T-helper 2 cell (primary cell): Measurements from ENCODE around the gene PTPN11.
"Not testable (repeated sequence)": the region's sequence is repeated elsewhere in the genome, so short reads cannot be mapped to it uniquely, and the experiment has no call there.

Experiments used
- DNase-seq, 5 experiments: peaks; one replicate each; pipeline versions ENCODE4 v3.0.0 to v3.0.0-alpha.2; 2012 to 2022

PTPN11 gene

DNA sequence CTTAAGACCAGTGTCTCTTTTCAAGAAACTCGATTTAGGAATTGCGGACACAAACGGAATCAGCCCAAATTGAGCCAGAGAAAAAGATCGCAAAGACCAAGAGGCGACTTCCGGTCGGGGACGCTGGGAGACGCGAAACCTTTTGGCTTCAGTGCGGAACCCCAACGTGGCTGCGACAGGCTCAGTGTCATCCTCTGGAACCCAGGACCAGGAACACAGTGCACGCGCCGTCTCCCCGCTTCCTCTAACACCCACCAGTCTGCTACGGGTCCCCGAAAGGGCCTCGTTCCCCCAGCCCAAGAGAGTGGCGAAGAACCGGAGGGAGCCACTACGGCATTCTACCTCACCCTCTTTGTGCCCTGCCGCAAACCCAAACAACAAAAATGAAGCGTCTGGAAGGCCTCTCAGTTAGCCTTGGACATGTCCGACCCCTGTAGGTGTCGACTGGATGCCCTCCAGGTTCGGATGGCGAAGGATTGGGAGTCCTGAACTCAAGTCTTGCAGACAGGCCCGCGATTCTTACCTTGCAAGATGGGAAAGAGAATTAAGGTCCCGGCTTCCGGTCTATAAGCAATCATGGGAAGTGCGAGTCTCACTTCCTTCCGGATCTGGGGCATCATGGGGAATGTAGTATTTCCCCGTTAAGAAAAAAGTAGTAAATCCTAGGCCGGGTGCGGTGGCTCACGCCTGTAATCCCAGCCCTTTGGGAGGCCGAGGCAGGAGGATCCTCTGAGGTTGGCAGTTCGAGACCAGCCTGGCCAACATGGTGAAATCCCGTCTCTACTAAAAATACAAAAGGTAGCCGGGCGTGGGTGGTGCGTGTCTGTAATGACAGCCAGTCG, 9.5 kb upstream of the PTPN11 start, which contains the start of gene RPL6:
RPL6 (minus strand) TSS at position 542 of the 842 bp plus-strand sequence. CDS start 949 bp downstream, outside the sequence.
- DNase-seq, result peak; percentile 13 to 96 (median 62)

DNA sequence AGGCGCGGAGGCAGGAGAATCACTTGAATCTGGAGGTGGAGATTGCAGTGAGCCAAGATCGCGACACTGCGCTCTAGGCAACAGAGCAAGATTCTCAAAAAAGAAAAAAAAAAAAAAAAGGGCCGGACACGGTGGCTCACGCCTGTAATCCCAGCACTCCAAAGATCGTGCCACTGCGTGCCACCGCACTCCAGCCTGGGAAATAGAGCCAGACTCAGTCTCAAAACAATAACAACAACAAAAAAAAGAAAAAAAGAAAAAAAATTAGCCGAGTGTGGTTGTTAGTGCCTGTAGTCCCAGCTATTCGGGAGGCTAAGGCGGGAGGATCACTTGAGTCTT, 8.9 kb upstream of the PTPN11 start:
- DNase-seq, result no peak

DNA sequence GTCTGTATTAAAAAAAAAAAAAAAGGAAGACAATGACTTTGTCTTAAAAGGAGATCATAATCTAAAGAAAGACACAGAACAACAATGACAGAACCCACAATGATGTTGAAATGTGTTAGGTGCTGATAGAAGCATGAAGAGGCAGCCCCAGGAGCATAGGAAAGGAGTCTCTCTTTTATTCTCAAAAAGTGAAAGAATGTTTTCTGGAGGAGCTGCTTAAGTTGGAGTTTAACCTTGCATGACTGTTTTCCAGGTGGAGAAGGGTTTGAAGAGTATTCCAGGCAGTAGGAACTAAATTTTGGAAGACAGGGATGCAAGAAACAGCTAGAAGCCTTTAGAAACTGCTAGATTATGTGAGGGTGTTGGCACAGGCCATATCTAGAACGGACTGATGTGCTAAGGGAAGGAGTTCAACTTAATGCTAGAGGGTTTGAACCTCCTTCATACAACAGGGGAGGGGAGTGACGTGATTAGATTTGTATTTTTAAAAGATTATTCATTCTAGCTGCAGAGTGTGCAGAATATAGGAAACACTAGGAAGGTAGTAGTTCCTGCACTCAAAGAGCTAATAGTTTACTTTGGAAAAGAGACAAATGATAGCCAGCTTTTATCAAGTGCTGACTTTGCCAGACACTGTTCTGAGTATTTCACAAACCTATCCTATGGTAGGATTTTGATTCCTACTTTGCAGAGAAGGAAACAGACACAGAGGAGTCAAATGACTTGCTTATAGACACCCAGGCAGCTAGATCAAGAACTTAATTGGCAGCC, 4.7 kb upstream of the PTPN11 start:
- peak in 1 of 5 experiments; percentile 31 for DNase-seq

DNA sequence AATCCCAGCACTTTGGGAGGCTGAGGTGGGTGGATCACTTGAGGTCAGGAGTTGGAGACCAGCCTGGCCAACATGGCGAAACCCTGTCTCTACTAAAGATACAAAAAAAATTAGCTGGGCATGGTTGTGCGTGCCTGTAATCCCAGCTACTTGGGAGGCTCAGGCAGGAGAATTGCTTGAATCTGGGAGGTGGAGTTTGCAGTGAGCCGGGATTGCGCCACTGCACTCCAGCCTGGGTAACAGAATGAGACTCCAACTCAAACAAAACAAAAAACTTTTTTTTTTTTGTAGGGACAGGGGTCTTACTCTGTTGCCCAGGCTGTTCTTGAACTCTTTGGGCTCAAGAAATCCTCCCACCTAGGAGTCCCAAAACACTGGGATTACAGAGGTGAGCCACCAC, 3.3 kb upstream of the PTPN11 start:
- DNase-seq, result not testable (repeated sequence)

DNA sequence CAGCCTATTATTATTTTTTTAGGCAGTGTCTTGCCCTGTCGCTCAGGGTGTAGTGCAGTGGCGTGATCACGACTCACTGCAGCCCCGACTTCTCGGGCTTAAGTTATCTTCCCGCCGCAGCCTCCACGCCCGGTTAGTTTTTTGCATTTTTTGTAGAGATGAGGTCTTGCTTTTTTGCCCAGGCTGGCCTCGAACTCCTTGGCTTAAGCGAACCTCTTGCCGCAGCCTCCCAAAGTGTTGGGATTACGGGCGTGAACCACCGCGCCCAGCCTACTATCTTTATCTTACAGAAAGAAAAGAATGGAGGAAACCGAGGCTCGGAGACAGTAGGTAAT, 507 bp upstream of the PTPN11 start:
- DNase-seq, result no peak

DNA sequence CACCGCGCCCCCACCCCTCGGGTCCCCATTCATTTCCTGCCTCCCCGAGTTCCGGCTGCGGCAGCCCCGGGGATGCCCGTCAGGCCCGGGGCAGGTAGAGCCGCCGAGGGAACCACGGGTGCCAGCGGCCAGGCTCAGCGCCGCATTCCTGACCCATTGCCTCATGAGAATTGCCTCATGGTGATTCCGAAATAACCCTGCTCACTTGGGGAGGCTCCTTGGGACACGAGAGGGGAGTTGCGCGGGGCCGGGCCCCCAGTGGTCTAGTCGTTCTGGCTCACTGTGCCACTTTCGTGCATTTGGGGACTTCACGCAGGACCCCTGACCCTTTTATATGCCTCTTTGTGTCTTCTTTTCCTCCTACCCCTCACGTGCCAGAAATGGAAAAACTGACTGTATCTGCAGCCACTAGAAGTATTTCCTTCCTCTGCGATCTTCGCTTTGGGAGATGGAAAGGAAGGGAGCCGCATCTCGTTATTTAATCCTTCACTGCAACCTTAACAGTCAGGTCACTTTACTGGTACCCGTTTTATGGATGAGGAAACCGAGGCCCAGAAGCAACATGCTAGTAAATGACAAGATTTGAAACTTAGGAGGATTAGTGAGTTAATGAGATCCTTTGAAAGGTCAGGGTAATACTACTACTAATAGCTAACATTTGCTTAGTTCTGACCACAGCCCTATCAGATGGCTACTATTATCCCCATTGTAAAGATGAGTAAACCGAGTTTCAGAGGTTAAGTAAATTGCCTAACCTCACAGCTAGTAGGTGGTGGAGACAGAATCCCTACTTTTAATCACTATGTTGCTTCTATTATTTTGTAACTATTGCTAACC, 768 bp downstream of the PTPN11 start:
- DNase-seq, result peak in 1 of 5 experiments; percentile 26

DNA sequence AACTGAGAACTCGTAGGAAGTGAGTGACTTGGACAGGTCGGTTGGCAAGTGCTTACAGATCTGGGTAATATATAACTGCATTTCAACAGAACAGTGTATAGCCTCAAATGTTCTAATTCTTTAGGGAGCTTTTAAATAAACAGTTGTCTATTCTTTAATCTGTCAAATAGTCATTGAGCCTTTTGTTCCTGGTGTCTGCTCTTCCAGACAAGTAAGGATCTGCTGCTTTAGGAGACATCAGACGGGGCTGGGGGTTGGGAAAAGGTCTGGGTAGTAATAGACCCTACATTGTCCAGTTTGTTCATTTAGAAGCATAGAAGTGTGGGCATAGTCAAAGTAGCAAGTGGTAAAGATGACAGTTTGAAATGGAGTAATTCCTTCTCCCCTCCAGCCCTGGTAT, 2.0 kb downstream of the PTPN11 start:
- DNase-seq, result no peak

DNA sequence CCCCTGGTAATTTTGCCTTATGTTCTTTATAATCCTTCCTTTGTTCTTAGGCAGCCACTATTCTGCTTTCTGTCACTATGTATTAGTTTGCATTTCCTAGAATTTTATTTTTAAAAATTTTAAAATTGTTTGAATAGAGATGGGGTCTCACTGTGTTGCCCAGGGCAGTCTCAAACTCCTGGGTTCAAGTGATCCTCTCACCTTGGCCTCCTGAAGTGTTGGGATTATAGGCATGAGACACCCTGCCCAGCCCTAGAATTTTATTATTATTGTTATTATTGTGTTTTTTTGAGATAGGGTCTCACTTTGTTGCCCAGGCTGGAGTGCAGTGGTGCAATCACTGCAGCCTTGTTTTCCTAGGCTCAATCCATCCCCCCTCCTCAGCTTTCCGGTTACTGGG, 2.6 kb downstream of the PTPN11 start:
- no peak for DNase-seq

DNA sequence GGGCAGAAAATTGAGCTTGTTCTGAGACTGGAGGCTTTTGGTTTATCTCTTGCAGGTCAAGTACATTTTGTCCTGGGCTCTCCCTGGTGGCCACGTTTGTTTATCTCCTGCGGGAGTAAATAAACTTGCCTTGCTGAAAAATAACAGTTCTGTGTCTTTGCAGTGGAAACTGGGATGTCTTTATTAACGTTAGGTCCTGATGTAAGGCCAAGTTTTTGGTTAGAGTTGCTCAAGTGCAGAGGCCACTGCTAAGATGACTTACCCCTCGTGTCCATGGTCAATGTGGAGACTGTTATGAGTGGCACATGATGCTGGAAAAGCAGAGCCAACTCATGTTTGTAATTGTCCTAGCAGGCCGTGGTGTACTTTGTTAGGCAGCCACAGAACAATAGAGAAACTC, 3.8 kb downstream of the PTPN11 start:
- DNase-seq, result no peak

DNA sequence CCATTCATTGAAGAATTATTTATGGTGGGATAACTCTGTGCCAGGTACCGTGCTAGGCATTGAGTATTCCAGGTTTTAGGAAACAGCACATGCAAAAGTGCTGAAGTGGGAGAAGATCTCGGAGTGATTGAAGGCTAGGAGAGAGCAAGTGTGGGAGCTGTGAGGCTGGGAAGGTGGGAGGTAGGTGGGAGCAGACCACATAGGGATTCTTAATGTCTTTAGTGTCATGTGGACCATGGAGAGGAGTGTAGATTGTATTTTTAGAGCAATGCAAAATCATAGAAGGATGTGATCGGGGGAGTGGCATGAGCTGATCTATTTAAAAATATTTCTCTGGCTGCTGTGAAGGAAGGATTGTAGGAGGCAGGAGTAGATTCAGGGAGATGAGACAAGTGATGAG, 5.4 kb downstream of the PTPN11 start:
- no peak for DNase-seq

DNA sequence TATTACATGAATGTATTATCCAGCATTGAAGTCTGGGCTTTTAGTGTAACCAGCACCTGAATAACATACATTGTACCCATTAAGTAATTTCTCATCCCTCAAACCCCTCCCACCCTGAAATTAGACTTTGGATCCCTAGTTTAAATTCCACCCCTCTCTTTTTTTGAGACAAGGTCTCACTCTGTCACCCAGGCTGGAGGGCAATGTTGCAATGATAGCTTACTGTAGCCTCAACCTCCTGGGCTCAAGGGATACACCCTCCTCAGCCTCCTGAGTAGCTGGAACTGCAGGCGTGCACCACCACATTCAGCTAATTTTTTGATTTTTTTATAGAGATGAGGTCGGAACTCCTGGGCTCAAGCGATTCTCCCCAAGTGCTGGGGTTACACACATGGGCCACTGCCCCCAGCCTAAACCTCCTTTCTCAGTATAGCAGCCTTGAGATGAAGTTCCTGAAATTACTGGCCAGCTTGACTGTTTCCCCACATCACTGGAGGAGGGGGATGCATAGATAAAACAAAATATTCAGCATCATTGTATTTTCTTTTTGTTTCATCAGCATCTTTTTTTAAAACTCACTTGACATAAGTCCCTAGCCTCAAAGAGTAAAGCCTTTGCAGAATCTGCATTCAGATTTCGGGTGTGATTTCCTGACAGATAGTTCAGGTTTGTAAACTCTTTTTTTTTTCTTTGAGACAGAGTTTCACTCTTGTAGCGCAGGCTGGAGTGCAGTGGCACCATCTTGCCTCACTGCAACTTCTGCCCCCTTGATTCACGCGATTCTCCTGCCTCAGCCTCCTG, 7.0 kb downstream of the PTPN11 start:
- peak in 1 of 5 experiments; percentile 52 for DNase-seq

DNA sequence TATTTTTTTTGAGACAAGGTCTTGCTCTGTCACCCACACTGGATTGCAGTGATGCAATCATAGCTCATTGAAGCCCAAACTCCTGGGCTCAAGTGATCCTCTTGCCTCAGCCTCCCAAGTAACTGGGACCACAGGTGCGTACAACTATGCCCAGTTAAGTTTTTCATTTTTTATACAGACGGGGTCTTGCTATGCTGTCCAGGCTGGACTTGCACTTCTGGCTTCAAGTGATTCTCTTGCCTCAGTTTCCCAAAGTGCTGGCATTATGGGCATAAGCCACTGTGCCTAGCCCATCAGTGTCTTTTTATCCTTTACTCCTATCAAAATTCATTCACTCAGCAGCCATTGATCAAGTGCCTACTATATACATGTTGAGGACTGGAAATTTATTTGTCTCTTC, 9.0 kb downstream of the PTPN11 start:
- DNase-seq, result no peak

DNA sequence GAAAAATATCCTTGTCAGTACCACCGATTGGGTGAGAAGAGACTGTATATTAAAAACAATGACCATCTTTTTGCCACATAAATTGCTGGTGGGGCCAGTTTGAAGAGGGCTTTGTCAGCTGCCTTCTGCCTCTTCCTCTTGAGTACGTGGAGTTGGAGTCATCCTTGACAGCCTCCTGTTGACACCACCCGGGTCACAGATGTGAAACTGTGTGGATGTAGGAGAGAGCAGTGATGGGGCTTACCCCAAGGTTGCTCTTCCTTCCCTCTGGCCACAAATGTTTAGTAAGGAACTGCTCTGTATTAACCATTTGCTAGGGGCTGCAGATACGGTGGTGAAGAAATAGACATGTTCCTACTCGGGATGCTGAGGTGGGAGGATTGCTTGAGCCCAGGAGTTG, 12.2 kb downstream of the PTPN11 start:
- DNase-seq, result peak in 1 of 5 experiments; percentile 28

DNA sequence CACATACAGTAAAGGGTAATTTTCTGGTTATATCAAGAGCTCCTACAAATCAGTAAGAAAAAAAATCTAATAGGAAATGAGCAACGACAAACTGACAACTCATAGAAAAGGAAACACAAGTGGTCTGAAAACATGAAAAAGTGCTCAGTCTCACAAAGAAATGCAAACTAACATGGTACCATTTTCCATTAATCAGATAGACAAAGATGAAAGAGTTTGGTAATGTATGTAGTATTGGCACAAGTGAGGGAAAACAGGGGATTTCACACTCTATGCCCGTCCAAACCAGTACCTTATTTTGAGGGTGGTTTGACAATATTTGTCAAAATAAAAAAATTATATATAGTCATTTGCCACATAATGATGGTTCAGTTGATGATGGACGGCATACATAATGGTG, 13.2 kb downstream of the PTPN11 start:
- DNase-seq, result no peak

DNA sequence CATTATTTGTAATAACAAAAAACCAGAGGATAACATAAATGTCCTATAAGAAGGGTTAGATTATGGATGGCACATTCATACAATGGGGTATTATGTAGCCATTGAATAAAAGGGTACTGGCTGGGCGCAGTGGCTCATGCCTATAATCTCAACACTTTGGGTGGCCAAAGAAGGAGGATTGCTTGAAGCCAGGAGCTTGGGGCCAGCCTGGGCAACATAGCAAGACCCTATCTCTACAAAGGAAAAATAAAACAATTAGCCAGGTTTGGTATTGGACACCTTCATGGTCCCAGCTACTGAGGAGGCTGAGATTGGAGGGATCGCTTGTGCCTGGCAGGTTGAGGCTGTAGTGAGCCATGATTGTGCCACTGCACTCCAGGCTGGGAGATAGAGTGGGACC, 14.8 kb downstream of the PTPN11 start:
- DNase-seq, result no peak

DNA sequence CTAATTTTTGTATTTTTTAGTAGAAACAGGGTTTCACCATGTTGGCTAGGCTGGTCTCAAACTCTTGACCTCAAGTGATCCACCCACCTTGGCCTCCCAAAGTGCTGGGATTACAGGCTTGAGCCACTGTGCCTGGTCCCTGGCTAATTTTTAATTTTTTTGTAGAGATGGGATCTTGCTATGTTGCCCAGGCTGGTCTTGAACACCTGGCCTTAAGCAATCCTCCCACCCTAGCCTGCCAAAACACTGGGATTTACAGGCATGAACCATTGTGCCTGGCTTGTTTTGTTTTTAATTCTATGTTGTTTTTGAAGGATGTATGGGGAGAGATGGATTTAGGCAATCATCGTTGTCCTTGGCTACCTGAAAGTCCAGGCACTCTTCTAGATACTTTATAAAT, 19.9 kb downstream of the PTPN11 start:
- DNase-seq, result not testable (repeated sequence)

DNA sequence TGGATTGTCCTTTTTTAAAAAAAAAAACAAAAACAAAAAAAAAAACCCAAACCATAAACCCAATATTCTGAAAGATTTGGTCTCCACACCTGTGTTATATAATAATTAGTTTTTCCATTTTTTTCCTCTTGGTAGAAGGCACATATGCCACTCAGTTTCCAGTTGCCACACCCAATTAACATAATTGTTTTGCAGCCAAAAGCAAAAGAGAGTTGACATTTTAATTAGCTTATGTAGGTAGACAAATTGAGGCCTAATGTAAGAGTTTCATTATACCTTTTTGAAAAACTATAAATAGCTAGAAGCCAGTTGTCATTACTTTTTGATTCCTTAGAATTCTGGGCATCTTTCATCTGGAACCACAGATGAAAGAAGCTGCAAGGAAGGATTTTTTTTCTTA, 21.0 kb downstream of the PTPN11 start:
- DNase-seq, result no peak

DNA sequence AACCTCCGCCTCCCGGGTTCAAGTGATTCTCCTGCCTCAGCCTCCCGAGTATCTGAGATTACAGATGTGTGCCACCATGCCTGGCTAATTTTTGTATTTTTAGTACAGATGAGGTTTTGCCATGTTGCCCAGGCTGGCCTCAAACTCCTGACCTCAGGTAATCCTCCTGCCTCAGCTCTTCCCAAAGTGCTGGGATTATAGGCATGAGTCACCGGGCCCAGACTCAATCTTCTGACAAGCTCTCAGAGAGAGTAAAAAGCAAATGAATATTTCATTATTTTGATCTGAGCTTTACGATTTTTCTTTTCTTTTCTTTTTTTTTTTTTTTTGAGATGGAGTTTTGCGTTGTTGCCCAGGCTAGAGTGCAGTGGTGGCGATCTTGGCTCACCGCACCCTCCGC, 21.9 kb downstream of the PTPN11 start:
- DNase-seq, result not testable (repeated sequence)

DNA sequence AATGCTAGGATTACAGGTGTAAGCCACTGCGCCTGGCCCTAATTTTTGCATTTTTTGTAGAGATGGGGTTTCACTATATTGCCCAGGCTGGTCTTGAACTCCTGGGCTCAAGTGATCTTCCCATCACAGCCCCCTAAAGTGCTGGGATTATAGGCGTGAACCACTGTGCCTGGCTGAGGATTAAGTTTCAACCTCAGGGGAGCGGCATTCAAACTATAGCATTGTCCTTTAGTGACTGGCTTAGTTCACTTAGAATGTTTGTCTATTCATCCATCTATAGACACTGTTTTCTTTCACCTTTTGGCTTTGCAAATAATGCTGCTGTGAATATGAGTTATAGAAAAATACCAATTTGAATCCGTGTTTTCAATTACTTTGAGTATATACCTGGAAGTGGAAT, 25.2 kb downstream of the PTPN11 start:
- no peak for DNase-seq

DNA sequence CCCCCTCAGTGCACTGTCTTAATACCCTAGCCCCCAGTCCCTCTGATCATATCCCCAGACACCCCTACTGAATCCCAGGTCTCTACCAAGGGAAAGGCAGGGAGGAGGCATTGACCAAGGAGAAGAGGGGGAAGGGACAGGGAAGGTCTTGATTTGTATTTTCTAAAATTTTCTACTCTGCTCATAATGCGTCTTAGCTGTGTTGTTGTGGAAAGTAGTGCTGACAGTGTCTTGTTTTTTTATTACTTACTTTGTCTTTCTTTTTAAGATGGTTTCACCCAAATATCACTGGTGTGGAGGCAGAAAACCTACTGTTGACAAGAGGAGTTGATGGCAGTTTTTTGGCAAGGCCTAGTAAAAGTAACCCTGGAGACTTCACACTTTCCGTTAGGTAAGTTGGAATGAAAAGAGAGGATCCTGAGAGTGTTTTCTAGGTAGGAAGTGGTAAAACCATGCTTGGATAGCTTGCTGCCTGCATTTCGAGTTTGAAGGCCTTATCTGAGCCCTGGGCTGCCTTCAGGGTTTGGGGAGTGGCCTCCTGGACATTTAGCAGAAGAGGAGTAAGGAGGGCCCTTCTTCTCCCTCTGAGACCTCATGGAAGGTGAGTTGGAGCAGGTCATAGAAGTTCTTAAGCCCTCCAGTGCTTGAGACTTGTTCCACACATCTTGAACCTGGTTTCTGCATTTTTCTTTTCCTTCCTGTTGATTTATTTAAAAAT, 27.4 kb downstream of the PTPN11 start:
- no peak for DNase-seq

DNA sequence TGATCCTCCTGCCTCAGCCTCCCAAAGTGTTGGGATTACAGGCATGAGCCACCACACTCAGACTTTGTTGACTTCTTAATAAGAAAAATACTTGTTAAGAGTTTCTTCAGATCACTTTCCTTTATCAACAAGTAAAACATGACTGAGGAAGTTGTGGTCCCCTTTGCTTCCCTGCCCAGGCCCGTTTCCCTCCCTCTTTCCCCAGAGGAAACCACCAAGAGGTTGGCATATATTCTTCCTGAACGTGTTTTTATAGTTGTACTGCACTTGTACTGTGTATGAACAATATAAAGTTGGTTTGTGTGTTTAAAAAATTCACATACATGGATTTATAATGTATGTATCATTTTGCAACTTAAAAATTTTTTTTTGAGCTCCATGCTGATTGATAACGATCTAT, 28.4 kb downstream of the PTPN11 start:
- DNase-seq, result peak in 1 of 5 experiments; percentile 29

DNA sequence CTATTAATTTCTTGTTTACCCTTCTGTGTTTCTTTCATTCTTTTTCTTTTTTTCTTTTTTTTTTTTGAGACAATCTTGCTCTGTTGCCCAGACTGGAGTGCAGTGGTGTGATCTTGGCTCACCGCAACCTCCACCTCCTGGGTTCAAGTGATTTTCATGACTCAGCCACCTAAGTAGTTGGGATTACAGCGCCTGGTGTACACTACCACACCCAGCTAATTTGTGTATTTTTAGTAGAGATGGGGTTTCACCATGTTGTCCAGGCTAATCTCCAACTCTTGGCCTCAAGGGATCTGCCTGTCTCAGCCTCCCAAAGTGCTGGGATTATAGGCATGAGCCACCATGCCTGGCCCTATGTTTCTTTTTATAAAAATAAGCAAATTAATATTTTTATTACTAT, 29.4 kb downstream of the PTPN11 start:
- not testable (repeated sequence) for DNase-seq
